HG02884 (cell line): ENCODE measurements around the gene PPOX.

Source experiments
- ATAC-seq: cut with Tn5 transposase; IDR thresholded peaks from one replicate; pipeline ENCODE4 v1.9.1; 2021; ENCODE audit warnings: mild to moderate bottlenecking, moderate library complexity; ENCODE audit not compliant: unreplicated experiment

PPOX gene

GRCh38 chr1:161219078-161219892 is 53.1 kb downstream of the PPOX start:
- ATAC-seq: no peak

- no peak for ATAC-seq
Observed at GRCh38 chr1:161220002-161220401, 53.8 kb downstream of the PPOX start.
